Measurements from ENCODE around the gene EOMES. TPM values are rescaled to one million over a fixed set of nuclear protein-coding genes. Genes with fewer than 3 reads are reported as not detected.

Gene EOMES
- total RNA-seq, 1 donor from 2014 or later, result not detected

- peak overlapping the region; percentile 46 for H3K27ac ChIP-seq (ENCODE audit: low read depth, low read length)
- peak overlapping the region; percentile 40 for H3K9ac ChIP-seq (ENCODE audit: low read length)
- H3K4me2 ChIP-seq (ENCODE audit: low read length), result peak overlapping the region; percentile 76
- H3K79me2 ChIP-seq (ENCODE audit: insufficient read depth, low read length), result no peaks in the 10 kb centered on the region
- H3K9me3 ChIP-seq (ENCODE audit: insufficient read depth, low read depth, low read length), result no peaks in the 10 kb centered on the region
- DNase-seq (ENCODE audit: low read depth), result peak; percentile 77
- peaks cover 21% of the 10 kb centered on the region for H3K4me1 ChIP-seq (ENCODE audit: insufficient read depth, low read length)
- no peaks in the 10 kb centered on the region for H3K36me3 ChIP-seq (ENCODE audit: insufficient read depth, low read length)
- H3K27ac Mint-ChIP-seq (ENCODE audit: unreplicated experiment), result peak overlapping the region; percentile 83
- TF ChIP-seq EZH2 (IDR thresholded peaks at IDR 0.05; ENCODE audit: insufficient read depth, low read length), result no peak
- TF ChIP-seq, protein P1, sequence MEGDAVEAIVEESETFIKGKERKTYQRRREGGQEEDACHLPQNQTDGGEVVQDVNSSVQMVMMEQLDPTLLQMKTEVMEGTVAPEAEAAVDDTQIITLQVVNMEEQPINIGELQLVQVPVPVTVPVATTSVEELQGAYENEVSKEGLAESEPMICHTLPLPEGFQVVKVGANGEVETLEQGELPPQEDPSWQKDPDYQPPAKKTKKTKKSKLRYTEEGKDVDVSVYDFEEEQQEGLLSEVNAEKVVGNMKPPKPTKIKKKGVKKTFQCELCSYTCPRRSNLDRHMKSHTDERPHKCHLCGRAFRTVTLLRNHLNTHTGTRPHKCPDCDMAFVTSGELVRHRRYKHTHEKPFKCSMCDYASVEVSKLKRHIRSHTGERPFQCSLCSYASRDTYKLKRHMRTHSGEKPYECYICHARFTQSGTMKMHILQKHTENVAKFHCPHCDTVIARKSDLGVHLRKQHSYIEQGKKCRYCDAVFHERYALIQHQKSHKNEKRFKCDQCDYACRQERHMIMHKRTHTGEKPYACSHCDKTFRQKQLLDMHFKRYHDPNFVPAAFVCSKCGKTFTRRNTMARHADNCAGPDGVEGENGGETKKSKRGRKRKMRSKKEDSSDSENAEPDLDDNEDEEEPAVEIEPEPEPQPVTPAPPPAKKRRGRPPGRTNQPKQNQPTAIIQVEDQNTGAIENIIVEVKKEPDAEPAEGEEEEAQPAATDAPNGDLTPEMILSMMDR (IDR thresholded peaks at IDR 0.05; ENCODE audit: insufficient read depth, low read depth, low read length), result peak; percentile 75
- no peaks in the 10 kb centered on the region for H3K27me3 Mint-ChIP-seq (ENCODE audit: low read depth, unreplicated experiment)
- peak; percentile 68 for FAIRE-seq
- peaks cover 3% of the 10 kb centered on the region for H3K4me1 Mint-ChIP-seq (ENCODE audit: low read depth, unreplicated experiment)
- H3K36me3 Mint-ChIP-seq (ENCODE audit: low read depth, unreplicated experiment), result no peaks in the 10 kb centered on the region
- peak overlapping the region; percentile 20 for H3K4me3 ChIP-seq (ENCODE audit: insufficient read depth, low read depth, low read length)
- no peaks in the 10 kb centered on the region for H3K9me3 Mint-ChIP-seq (ENCODE audit: unreplicated experiment)
- H4K20me1 ChIP-seq (ENCODE audit: insufficient read depth, low read length), result no peaks in the 10 kb centered on the region
- H3K27me3 ChIP-seq (ENCODE audit: insufficient read depth, low read length), result no peaks in the 10 kb centered on the region
- H3K4me3 Mint-ChIP-seq (ENCODE audit: unreplicated experiment), result peak overlapping the region; percentile 21
- H2AFZ ChIP-seq (ENCODE audit: low read depth, low read length), result peak overlapping the region; percentile 75
Observed at GRCh38 chr3:27681249-27681748, 40.8 kb downstream of the EOMES start.

GRCh38 chr3:27680517-27681246 is 41.4 kb downstream of the EOMES start:
- peak; percentile 50 for FAIRE-seq
- no peaks in the 10 kb centered on the region for H3K27me3 Mint-ChIP-seq (ENCODE audit: low read depth, unreplicated experiment)
- Histone ChIP-seq H3K4me3 (ENCODE audit: insufficient read depth, low read depth, low read length) (no peak overlapping the region), H3K27ac (ENCODE audit: low read depth, low read length) (peak overlapping the region; percentile 46), H3K9me3 (ENCODE audit: insufficient read depth, low read depth, low read length) (no peaks in the 10 kb centered on the region), H4K20me1 (ENCODE audit: insufficient read depth, low read length) (no peaks in the 10 kb centered on the region), H3K79me2 (ENCODE audit: insufficient read depth, low read length) (no peaks in the 10 kb centered on the region), H3K27me3 (ENCODE audit: insufficient read depth, low read length) (no peaks in the 10 kb centered on the region), H3K4me1 (ENCODE audit: insufficient read depth, low read length) (peaks cover 22% of the 10 kb centered on the region), H3K4me2 (ENCODE audit: low read length) (peak overlapping the region; percentile 76), H3K9ac (ENCODE audit: low read length) (peak overlapping the region; percentile 40), H2AFZ (ENCODE audit: low read depth, low read length) (peak overlapping the region; percentile 75), H3K36me3 (ENCODE audit: insufficient read depth, low read length) (no peaks in the 10 kb centered on the region)
- peaks cover 3% of the 10 kb centered on the region for H3K4me1 Mint-ChIP-seq (ENCODE audit: low read depth, unreplicated experiment)
- peak overlapping the region; percentile 83 for H3K27ac Mint-ChIP-seq (ENCODE audit: unreplicated experiment)
- no peak for TF ChIP-seq EZH2 (IDR thresholded peaks at IDR 0.05; ENCODE audit: insufficient read depth, low read length)
- TF ChIP-seq, protein P1 (IDR thresholded peaks at IDR 0.05; ENCODE audit: insufficient read depth, low read depth, low read length), result no peak
- DNase-seq (ENCODE audit: low read depth), result peak; percentile 26
- no peaks in the 10 kb centered on the region for H3K36me3 Mint-ChIP-seq (ENCODE audit: low read depth, unreplicated experiment)
- H3K9me3 Mint-ChIP-seq (ENCODE audit: unreplicated experiment), result peaks cover 1% of the 10 kb centered on the region
- no peak overlapping the region for H3K4me3 Mint-ChIP-seq (ENCODE audit: unreplicated experiment)

DNA sequence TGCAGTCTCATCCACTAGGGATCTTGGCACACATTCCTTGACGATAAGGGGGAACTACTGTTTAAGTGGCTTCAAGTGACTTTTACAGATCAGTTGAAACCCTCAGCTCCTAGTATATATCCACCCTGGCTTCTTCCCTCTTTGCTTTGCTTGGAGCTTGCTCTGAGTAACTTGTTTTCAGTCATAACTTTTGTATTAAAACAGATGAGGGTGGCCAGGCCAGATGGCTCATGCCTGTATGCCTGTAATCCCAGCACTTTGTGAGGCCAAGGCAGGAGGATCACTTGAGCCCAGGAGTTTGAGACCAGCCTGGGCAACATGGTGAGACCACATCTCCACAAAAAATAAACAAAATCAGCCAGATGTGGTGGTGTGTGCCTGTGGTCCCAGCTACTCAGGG is 42.4 kb downstream of the EOMES start:
- Histone ChIP-seq H4K20me1 (ENCODE audit: insufficient read depth, low read length) (no peaks in the 10 kb centered on the region), H3K27ac (ENCODE audit: low read depth, low read length) (no peak overlapping the region), H3K4me3 (ENCODE audit: insufficient read depth, low read depth, low read length) (no peak overlapping the region), H3K4me1 (ENCODE audit: insufficient read depth, low read length) (peaks cover 27% of the 10 kb centered on the region), H2AFZ (ENCODE audit: low read depth, low read length) (no peak overlapping the region), H3K9ac (ENCODE audit: low read length) (no peak overlapping the region), H3K79me2 (ENCODE audit: insufficient read depth, low read length) (no peaks in the 10 kb centered on the region), H3K36me3 (ENCODE audit: insufficient read depth, low read length) (no peaks in the 10 kb centered on the region), H3K4me2 (ENCODE audit: low read length) (no peak overlapping the region), H3K27me3 (ENCODE audit: insufficient read depth, low read length) (no peaks in the 10 kb centered on the region), H3K9me3 (ENCODE audit: insufficient read depth, low read depth, low read length) (no peaks in the 10 kb centered on the region)
- Mint-ChIP-seq H3K4me3 (ENCODE audit: unreplicated experiment) (no peak overlapping the region), H3K4me1 (ENCODE audit: low read depth, unreplicated experiment) (peaks cover 3% of the 10 kb centered on the region), H3K27ac (ENCODE audit: unreplicated experiment) (no peak overlapping the region), H3K36me3 (ENCODE audit: low read depth, unreplicated experiment) (no peaks in the 10 kb centered on the region), H3K27me3 (ENCODE audit: low read depth, unreplicated experiment) (no peaks in the 10 kb centered on the region), H3K9me3 (ENCODE audit: unreplicated experiment) (peaks cover 1% of the 10 kb centered on the region)
- no peak for FAIRE-seq
- no peak for TF ChIP-seq EZH2 (IDR thresholded peaks at IDR 0.05; ENCODE audit: insufficient read depth, low read length)
- TF ChIP-seq, protein P1 (IDR thresholded peaks at IDR 0.05; ENCODE audit: insufficient read depth, low read depth, low read length), result no peak
- no peak for DNase-seq (ENCODE audit: low read depth)
